Measurements from ENCODE around the gene HAGH. TPM values are rescaled to one million over a fixed set of nuclear protein-coding genes. Genes with fewer than 3 reads are reported as not detected.
"Not testable (repeated sequence)": the region's sequence is repeated elsewhere in the genome, so short reads cannot be mapped to it uniquely, and the experiment has no call there.

HAGH gene
- total and polyA plus RNA-seq, 8 donors, result 26.6 to 63.7 (median 37.4) TPM

DNA sequence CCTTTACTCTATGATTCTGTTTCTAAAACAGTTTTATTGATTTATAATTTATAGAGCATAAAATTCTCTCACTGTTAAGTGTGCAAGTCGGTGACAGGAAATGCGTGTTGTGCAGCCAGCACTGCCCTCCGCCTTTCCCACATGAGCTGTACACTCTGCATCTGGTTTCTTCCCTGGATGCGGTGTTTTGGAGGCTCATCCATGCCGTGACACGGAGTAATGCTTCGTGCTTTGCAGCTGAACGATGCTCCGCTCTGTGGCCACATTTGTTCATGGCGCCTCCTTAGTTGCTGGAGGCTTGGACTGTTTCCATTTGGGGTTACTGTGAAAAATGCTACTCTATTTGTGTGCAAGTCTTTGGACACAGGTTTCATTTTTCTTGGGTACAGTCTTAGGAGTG is 25.9 kb downstream of the HAGH start:
- Histone ChIP-seq H3K4me1 (no peaks in the 10 kb centered on the region), H3K4me3 (no peak overlapping the region), H3K36me3 (no peaks in the 10 kb centered on the region), H3K27ac (no peak overlapping the region), H3K27me3 (no peaks in the 10 kb centered on the region), H3K9me3 (no peaks in the 10 kb centered on the region)
- FAIRE-seq (no peak), ATAC-seq (no peak), DNase-seq (no peak)
- TF ChIP-seq, protein P1, sequence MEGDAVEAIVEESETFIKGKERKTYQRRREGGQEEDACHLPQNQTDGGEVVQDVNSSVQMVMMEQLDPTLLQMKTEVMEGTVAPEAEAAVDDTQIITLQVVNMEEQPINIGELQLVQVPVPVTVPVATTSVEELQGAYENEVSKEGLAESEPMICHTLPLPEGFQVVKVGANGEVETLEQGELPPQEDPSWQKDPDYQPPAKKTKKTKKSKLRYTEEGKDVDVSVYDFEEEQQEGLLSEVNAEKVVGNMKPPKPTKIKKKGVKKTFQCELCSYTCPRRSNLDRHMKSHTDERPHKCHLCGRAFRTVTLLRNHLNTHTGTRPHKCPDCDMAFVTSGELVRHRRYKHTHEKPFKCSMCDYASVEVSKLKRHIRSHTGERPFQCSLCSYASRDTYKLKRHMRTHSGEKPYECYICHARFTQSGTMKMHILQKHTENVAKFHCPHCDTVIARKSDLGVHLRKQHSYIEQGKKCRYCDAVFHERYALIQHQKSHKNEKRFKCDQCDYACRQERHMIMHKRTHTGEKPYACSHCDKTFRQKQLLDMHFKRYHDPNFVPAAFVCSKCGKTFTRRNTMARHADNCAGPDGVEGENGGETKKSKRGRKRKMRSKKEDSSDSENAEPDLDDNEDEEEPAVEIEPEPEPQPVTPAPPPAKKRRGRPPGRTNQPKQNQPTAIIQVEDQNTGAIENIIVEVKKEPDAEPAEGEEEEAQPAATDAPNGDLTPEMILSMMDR (IDR thresholded peaks at IDR 0.05), result no peak
- 81 to 83% methylated on average over 10 of the region's 10 CpGs for WGBS, 2 donors
- intact Hi-C loops (cut with DNase I), result no loop called here

GRCh38 chr16:1799263-1799662 is 27.4 kb downstream of the HAGH start:
- H3K9me3 ChIP-seq; H3K4me3 ChIP-seq; H3K27ac ChIP-seq; H3K4me1 ChIP-seq; DNase-seq; FAIRE-seq; intact Hi-C loops (cut with DNase I); H3K36me3 ChIP-seq; ATAC-seq; H3K27me3 ChIP-seq: not testable (repeated sequence)
- 73 to 85% methylated on average over 5 of the region's 5 CpGs for WGBS, 2 donors

GRCh38 chr16:1794908-1795666 is 31.5 kb downstream of the HAGH start:
- FAIRE-seq, result no peak
- Histone ChIP-seq H3K27ac (peak overlapping the region; percentile 53 to 78 (median 66)), H3K4me3 (peak overlapping the region in 2 of 4 donors; percentile 26 to 45), H3K9me3 (no peaks in the 10 kb centered on the region), H3K27me3 (no peaks in the 10 kb centered on the region), H3K4me1 (peaks cover 9 to 17% (median 16%) of the 10 kb centered on the region in 3 donors), H3K36me3 (no peaks in the 10 kb centered on the region)
- intact Hi-C loops (cut with DNase I), result no loop called here
- 58 to 67% methylated on average over 29 to 32 of the region's 32 CpGs for WGBS, 2 donors
- DNase-seq, result peak in 1 of 6 donors; percentile 66
- no peak for ATAC-seq
- TF ChIP-seq, protein P1 (IDR thresholded peaks at IDR 0.05), result no peak

DNA sequence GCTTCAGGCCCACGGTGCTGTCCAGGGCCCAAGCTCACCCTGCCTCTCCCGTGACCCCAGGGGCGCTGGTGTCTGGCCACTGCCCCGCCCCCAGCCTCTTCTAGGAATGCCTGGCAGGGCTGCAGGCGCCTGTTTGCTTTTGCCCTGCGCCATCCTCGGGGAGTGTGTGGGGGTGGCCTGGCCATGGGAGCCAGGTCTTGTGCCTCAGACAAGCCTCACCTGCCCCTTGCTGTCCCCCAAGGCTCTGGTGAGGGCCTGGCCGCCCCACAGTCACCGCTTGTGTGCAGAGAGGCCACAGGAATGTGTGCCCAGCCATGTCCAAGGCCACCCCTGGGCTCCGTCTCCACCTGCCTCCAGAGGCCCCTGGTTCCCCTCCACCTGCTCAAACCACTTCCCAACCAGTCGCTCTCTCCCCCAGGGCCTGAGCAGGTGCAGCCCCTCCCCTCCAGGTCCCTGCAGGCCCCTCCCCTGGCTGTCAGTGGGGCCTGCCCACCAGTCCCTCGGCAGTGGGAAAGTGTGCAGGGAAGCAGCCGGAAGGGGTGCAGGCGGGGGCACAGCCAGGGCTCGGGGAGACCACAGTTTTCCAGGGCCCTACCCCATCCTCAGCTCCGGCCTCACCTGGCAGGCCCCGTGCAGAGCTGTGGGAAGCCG is 32.3 kb downstream of the HAGH start:
- Histone ChIP-seq H3K36me3 (no peaks in the 10 kb centered on the region), H3K4me3 (peak overlapping the region in 2 of 4 donors; percentile 26 to 45), H3K27ac (peak overlapping the region; percentile 53 to 78 (median 66)), H3K27me3 (no peaks in the 10 kb centered on the region), H3K9me3 (no peaks in the 10 kb centered on the region), H3K4me1 (peaks cover 9 to 17% (median 16%) of the 10 kb centered on the region in 3 donors)
- DNase-seq (peak; percentile 33 to 87 (median 62)), ATAC-seq (peak; percentile 51 to 76 (median 72)), FAIRE-seq (no peak)
- 15 to 32% methylated on average over 10 to 18 of the region's 18 CpGs for WGBS, 2 donors
- TF ChIP-seq, protein P1 (IDR thresholded peaks at IDR 0.05), result no peak
- intact Hi-C loops (cut with DNase I), result no loop called here

GRCh38 chr16:1793578-1794220 is 32.9 kb downstream of the HAGH start, which contains the start of gene IGFALS:
Gene IGFALS (minus strand): TSS chr16:1793705. CDS start chr16:1793652, 53 bp downstream.
- WGBS, 2 donors, result 11 to 14% methylated on average over 25 to 28 of the region's 28 CpGs
- FAIRE-seq, result no peak
- no peaks in the 10 kb centered on the region for H3K36me3 ChIP-seq
- peak; percentile 36 to 90 (median 60) for DNase-seq
- peak within 1 kb of the TSS; percentile 53 to 78 (median 66) for H3K27ac ChIP-seq
- H3K4me3 ChIP-seq, result peak within 1 kb of the TSS in 2 of 4 donors; percentile 26 to 45
- H3K9me3 ChIP-seq, result no peaks in the 10 kb centered on the region
- peak; percentile 66 to 84 (median 80) for ATAC-seq
- no peaks in the 10 kb centered on the region for H3K27me3 ChIP-seq
- TF ChIP-seq, protein P1 (IDR thresholded peaks at IDR 0.05), result no peak
- intact Hi-C loops (cut with DNase I), result no loop called here
- H3K4me1 ChIP-seq, result peaks cover 9 to 17% (median 16%) of the 10 kb centered on the region in 3 donors

All from pancreas (tissue), 10 donors.